A549 (cell line): Measurements from ENCODE around the gene GMIP.

Experiments used
- EHMT2 ChIP-seq: fragments of 200-600 bp; sonication (generic); IDR thresholded peaks from 2 replicates; pipeline ENCODE4 v1.6.1; 2016; ENCODE audit warnings: antibody characterized with exemption, low read depth, mild to moderate bottlenecking, moderate library complexity
- EP300 ChIP-seq, 2 experiments: fragments of >200 bp; sonication (Bioruptor Twin); formaldehyde crosslinking; IDR thresholded peaks; 2 replicates in 1 of 2; 3 replicates in 1 of 2; pipeline ENCODE4 v1.6.1; 2016 to 2017
- MAZ ChIP-seq: fragments of 150-350 bp; IDR thresholded peaks from 2 replicates; pipeline ENCODE4 v1.6.1; 2014; ENCODE audit warnings: antibody characterized with exemption, low read depth, low read length, borderline replicate concordance
- TF ChIP-seq, protein P1 (sequence below): fragments of >200 bp; sonication (Bioruptor Twin); formaldehyde crosslinking; IDR thresholded peaks from 3 replicates; pipeline ENCODE4 v1.5.1; 2016
- TF ChIP-seq, protein P2 (sequence below): IDR thresholded peaks from 2 replicates; pipeline ENCODE4 v1.6.1; 2012

DNA sequence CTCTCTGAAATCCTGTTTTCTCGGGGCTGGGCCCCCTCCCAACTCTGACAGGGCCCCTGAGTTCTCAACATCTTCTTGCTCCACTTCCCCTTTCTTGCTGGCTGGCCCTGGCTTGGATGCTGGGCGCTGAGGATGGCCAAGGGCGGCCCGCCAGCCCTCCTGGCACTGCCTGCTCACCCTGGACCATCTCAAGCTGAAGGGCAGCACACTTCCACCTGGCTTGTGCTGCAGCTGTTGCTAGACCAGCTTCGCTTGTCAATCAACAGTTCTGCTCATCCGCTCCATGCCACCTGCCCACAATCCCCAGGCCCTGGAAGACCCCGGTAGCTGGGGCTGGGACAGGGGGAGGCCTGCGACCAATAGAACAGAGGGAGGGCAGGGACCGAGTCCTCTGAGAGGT is 6.9 kb upstream of the GMIP start:
- TF ChIP-seq, protein P1, sequence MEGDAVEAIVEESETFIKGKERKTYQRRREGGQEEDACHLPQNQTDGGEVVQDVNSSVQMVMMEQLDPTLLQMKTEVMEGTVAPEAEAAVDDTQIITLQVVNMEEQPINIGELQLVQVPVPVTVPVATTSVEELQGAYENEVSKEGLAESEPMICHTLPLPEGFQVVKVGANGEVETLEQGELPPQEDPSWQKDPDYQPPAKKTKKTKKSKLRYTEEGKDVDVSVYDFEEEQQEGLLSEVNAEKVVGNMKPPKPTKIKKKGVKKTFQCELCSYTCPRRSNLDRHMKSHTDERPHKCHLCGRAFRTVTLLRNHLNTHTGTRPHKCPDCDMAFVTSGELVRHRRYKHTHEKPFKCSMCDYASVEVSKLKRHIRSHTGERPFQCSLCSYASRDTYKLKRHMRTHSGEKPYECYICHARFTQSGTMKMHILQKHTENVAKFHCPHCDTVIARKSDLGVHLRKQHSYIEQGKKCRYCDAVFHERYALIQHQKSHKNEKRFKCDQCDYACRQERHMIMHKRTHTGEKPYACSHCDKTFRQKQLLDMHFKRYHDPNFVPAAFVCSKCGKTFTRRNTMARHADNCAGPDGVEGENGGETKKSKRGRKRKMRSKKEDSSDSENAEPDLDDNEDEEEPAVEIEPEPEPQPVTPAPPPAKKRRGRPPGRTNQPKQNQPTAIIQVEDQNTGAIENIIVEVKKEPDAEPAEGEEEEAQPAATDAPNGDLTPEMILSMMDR = no peak
- TF ChIP-seq EP300 (IDR thresholded peaks at IDR 0.05) = no peak
- TF ChIP-seq EHMT2 = no peak
- TF ChIP-seq, protein P2, sequence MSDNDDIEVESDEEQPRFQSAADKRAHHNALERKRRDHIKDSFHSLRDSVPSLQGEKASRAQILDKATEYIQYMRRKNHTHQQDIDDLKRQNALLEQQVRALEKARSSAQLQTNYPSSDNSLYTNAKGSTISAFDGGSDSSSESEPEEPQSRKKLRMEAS = no peak
- no peak for TF ChIP-seq MAZ
